HEK293T (cell line): ENCODE measurements around the gene PDGFRB.

ENCODE experiments used
- CTCF ChIA-PET: fragments of 350-600 bp; formaldehyde crosslinking; extraction: SDS; loops from one replicate; lab custom pipeline; 2021; ENCODE audit warnings: antibody characterized with exemption, inconsistent platforms; lab: Yijun Ruan, JAX
- POLR2A ChIA-PET: fragments of 350-600 bp; formaldehyde crosslinking; extraction: SDS; loops from one replicate; lab custom pipeline; 2020; ENCODE audit warnings: antibody characterized with exemption, inconsistent platforms; lab: Yijun Ruan, JAX
- DNase-seq: peaks from one replicate; pipeline ENCODE4 v3.0.0; 2012; ENCODE audit warnings: mixed read lengths; ENCODE audit errors: extremely low spot score
- ARNT ChIP-seq: fragments of 450-650 bp; IDR thresholded peaks from 2 replicates; pipeline ENCODE4 v1.6.1; 2017; ENCODE audit warnings: mild to moderate bottlenecking
- BHLHE40 ChIP-seq: fragments of 450-650 bp; IDR thresholded peaks from 2 replicates; pipeline ENCODE4 v1.6.1; 2016; ENCODE audit warnings: mild to moderate bottlenecking, moderate library complexity, borderline replicate concordance
- CTBP1 ChIP-seq: fragments of 450-650 bp; IDR thresholded peaks from 2 replicates; pipeline ENCODE4 v1.6.1; 2016; ENCODE audit warnings: borderline replicate concordance
- ELF4 ChIP-seq: fragments of 450-650 bp; IDR thresholded peaks from 2 replicates; pipeline ENCODE4 v1.6.1; 2017; ENCODE audit warnings: antibody characterized with exemption
- FOXA1 ChIP-seq: fragments of 450-650 bp; IDR thresholded peaks from 2 replicates; pipeline ENCODE4 v1.6.1; 2016; ENCODE audit warnings: mild to moderate bottlenecking
- FOXK2 ChIP-seq: fragments of 450-650 bp; IDR thresholded peaks from 2 replicates; pipeline ENCODE4 v1.6.1; 2016; ENCODE audit warnings: mild to moderate bottlenecking
- FOXM1 ChIP-seq: fragments of 450-650 bp; IDR thresholded peaks from 2 replicates; pipeline ENCODE4 v1.6.1; 2017; ENCODE audit warnings: mild to moderate bottlenecking, borderline replicate concordance
- HDGF ChIP-seq: fragments of 450-650 bp; IDR thresholded peaks from 2 replicates; pipeline ENCODE4 v1.6.1; 2017; ENCODE audit warnings: antibody characterized with exemption, borderline replicate concordance
- L3MBTL2 ChIP-seq: fragments of 450-650 bp; conservative IDR thresholded peaks from 2 replicates; pipeline ENCODE4 v1.6.1; 2016; ENCODE audit warnings: mild to moderate bottlenecking
- LEF1 ChIP-seq: fragments of 450-650 bp; IDR thresholded peaks from 2 replicates; pipeline ENCODE4 v1.6.1; 2017; ENCODE audit warnings: mild to moderate bottlenecking, borderline replicate concordance
- NFRKB ChIP-seq: fragments of 450-650 bp; IDR thresholded peaks from 2 replicates; pipeline ENCODE4 v1.6.1; 2016; ENCODE audit warnings: mild to moderate bottlenecking, moderate library complexity
- SP1 ChIP-seq: fragments of 450-650 bp; IDR thresholded peaks from 2 replicates; pipeline ENCODE4 v1.6.1; 2017
- SUZ12 ChIP-seq: fragments of 450-650 bp; IDR thresholded peaks from 2 replicates; pipeline ENCODE4 v1.6.1; 2016; ENCODE audit warnings: mild to moderate bottlenecking
- TARDBP ChIP-seq: fragments of 450-650 bp; IDR thresholded peaks from 2 replicates; pipeline ENCODE4 v1.6.1; 2016
- ZNF384 ChIP-seq: fragments of 450-650 bp; IDR thresholded peaks from 2 replicates; pipeline ENCODE4 v1.6.1; 2016
- TF ChIP-seq, protein P1 (sequence below): fragments of 450-650 bp; IDR thresholded peaks from 2 replicates; pipeline ENCODE4 v1.6.1; 2016

PDGFRB gene

DNA sequence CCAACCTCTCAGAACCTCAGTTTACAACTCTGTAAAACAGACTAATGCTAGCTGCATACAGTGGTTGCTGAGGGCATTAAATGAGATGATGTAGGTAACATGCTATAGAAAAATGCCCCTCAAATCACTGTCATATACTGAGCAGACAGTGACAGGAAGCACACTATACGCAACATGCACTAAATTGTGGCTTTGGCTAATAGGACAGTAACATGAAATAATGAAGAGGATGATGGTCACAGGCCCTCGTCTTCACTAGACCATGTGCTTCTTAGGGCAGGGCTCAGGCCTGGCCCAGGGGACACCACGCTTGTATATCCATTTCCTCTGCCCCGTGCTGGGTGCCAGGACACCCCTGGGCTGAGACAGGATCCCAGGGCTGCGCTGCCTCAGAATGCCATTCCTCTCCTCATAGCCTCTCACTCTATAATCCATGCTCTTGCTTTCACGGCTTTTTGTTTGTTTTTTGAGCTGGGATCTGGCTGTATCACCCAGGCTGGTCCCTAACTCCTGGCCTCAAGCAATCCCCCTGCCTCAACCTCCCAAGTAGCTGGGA lies 88.2 kb downstream of the PDGFRB start:
- no peak for DNase-seq
- CTCF ChIA-PET = no interaction called here
- POLR2A ChIA-PET = no interaction called here
- TF ChIP-seq CTBP1 = no peak
- no peak for TF ChIP-seq SUZ12
- no peak for TF ChIP-seq ELF4
- no peak for TF ChIP-seq L3MBTL2
- no peak for TF ChIP-seq BHLHE40
- TF ChIP-seq HDGF = no peak
- no peak for TF ChIP-seq FOXM1
- no peak for TF ChIP-seq NFRKB
- TF ChIP-seq LEF1 = no peak

DNA sequence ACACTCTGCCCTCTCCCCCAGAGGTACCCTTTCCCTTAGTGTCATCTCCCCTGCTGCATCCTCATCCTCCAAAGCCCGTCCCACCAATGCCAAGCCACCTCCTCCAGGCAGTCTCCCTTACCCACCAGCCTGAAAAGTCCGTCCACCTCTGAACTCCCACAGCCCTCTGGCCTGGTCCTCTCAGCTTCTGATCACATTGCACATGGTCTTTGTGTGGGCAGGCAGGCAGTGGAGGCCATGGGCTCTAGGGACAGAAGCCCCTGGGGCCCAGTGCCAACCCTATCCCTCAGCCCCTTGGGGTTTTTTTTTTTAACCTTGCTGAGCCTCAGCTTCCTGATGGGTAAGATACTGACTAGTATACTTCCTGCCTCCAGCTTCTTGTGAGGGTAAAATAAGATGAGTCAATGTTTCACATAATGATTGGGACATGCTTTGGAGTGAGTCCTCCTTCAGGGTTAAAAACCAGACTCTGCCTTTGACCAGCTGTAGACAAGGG lies 88.7 kb downstream of the PDGFRB start:
- POLR2A ChIA-PET = no interaction called here
- DNase-seq = no peak
- CTCF ChIA-PET = no interaction called here
- TF ChIP-seq BHLHE40 (no peak), ELF4 (no peak), ZNF384 (no peak), NFRKB (no peak), CTBP1 (no peak), TARDBP (no peak), HDGF (no peak), ARNT (no peak), FOXM1 (no peak), L3MBTL2 (no peak), LEF1 (no peak)
- TF ChIP-seq, protein P1, sequence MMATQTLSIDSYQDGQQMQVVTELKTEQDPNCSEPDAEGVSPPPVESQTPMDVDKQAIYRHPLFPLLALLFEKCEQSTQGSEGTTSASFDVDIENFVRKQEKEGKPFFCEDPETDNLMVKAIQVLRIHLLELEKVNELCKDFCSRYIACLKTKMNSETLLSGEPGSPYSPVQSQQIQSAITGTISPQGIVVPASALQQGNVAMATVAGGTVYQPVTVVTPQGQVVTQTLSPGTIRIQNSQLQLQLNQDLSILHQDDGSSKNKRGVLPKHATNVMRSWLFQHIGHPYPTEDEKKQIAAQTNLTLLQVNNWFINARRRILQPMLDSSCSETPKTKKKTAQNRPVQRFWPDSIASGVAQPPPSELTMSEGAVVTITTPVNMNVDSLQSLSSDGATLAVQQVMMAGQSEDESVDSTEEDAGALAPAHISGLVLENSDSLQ = no peak

DNA sequence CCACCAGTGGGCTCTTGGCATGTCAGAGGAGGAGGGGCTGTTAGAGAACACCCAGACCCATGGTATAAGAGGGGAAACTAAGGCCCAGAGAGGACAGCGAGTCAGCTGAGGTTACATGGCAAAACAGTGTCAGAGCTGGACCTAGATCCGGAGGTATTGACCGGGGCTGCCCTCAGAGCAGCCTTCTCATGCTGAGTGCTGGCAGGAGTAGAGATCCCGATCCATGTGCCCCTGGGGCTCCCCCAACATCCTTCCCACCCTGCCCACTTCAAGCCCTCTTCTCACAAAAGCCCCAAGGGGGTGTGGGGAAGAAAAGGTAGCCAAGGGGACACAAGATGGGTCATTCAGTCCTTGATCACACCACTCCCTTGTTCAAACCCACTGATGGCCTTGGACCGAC lies 89.2 kb downstream of the PDGFRB start:
- no peak for DNase-seq
- POLR2A ChIA-PET = interaction anchor here (1.0 kb wide), 1 partner anchor 66 kb away, joined by 4 read pairs; the partner anchor contains the start of genes HMGXB3 and TIGD6
- TF ChIP-seq ZNF384 (no peak), TARDBP (no peak), LEF1 (no peak), HDGF (no peak), L3MBTL2 (no peak), SUZ12 (no peak), ELF4 (no peak), SP1 (no peak), FOXA1 (no peak), NFRKB (no peak), BHLHE40 (no peak), FOXK2 (no peak), FOXM1 (no peak), ARNT (no peak), CTBP1 (no peak)
- TF ChIP-seq, protein P1 = no peak
- CTCF ChIA-PET = interaction anchor here (0.6 kb wide), 2 partner anchors 9 to 16 kb away, joined by 3 read pairs; no protein-coding TSS in a partner anchor

DNA sequence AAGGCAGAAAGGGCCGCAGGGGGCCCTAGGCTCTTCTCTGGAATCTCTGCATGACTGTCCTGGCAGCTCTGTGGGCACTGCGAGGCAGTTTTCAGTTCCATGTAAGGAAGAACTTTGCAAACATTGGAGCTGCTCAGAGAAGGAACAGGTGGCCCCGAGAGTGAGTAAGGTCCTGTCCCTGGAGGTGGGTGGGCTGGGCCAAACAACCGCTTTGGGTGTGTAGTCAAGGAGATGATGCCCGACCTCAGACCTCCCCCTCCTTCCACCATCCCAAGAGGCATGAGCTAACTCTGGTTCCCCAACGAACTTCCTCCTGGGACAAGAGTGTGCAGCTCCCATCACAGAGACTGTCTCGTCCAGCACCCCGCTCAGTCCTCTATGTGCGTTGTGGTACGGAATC lies 89.8 kb downstream of the PDGFRB start:
- no peak for DNase-seq
- TF ChIP-seq ZNF384 (no peak), SUZ12 (no peak), ARNT (no peak), LEF1 (no peak), HDGF (no peak), ELF4 (no peak), FOXA1 (no peak), SP1 (no peak), L3MBTL2 (no peak), FOXK2 (no peak), NFRKB (no peak), BHLHE40 (no peak), TARDBP (no peak), FOXM1 (no peak), CTBP1 (no peak)
- TF ChIP-seq, protein P1 = no peak
- ChIA-PET CTCF (interaction anchor here (0.6 kb wide), 2 partner anchors 9 to 17 kb away, joined by 3 read pairs; no protein-coding TSS in a partner anchor), POLR2A (interaction anchor here (1.0 kb wide), 1 partner anchor 65 kb away, joined by 4 read pairs; the partner anchor contains the start of genes HMGXB3 and TIGD6)

DNA sequence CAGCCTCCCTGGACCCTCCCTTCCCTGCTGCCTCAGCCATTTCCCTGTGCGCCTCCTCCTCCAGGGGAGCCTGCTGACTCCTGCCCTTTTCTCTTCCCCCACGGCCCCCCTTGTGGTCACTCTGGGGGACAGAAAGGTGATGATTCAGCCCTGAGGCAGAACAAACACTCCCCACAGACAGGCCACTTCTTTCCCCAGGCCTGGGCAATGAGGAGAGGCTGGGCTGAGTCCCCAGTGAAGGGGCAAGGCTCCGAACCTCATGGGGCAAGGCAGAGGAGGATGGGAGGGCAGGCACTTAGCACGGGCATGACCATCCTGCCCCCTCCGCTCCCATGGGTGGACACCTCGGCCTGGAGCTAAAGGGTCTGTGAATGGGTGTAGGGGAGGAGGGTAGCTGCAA lies 90.3 kb downstream of the PDGFRB start:
- TF ChIP-seq CTBP1 = no peak
- no peak for TF ChIP-seq NFRKB
- TF ChIP-seq FOXA1 = no peak
- ChIA-PET POLR2A (interaction anchor here (0.8 to 1.0 kb wide), 2 partner anchors 12 to 65 kb away, joined by 4 read pairs; partner anchors contain the start of genes HMGXB3 and TIGD6), CTCF (no interaction called here)
- DNase-seq = no peak

DNA sequence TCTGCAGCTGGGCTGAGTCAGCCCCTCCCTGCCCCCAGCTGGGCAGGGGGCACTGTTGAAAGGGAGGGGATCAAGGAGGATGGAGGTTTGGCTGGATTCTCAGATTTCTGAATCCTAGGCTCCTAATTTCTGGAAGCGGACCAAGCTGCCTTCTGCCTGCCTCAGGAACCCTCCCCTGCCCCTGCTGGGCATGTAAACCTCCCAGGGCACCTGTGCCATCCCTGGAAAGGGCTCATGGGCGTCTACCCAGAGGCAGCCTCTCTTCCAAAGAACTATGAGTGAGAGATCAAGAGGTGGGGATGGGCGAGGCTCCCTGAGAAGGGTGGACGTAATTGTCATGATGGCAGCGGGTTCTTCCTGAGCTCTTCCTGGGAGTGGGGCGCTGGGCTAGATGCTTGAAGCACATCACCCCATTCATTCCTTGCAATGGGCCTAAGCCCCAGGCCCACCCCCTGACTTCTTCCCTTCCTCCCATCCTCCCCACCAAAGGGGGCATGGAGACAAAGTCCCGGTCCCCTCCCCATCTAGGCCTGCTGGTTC lies 90.9 kb downstream of the PDGFRB start:
- TF ChIP-seq TARDBP (no peak), HDGF (no peak), BHLHE40 (no peak), FOXA1 (no peak), FOXM1 (no peak), ZNF384 (no peak), SUZ12 (no peak), L3MBTL2 (no peak), SP1 (no peak), FOXK2 (no peak), ELF4 (no peak), LEF1 (no peak), NFRKB (no peak), ARNT (no peak), CTBP1 (no peak)
- TF ChIP-seq, protein P1 = no peak
- POLR2A ChIA-PET = interaction anchor here (0.8 kb wide), 1 partner anchor 13 kb away, joined by 4 read pairs; no protein-coding TSS in a partner anchor
- no peak for DNase-seq
- CTCF ChIA-PET = interaction anchor here (1.7 kb wide), 1 partner anchor 9 kb away, joined by 3 read pairs; no protein-coding TSS in a partner anchor
